BE2C (cell line): Measurements from ENCODE around the gene NFIC.
"Not testable (repeated sequence)": the region's sequence is repeated elsewhere in the genome, so short reads cannot be mapped to it uniquely, and the experiment has no call there.

Experiments used
- DNase-seq: peaks from one replicate; pipeline ENCODE4 v3.0.0-alpha.2; 2020
- H3K27me3 ChIP-seq: fragments of 250-450 bp; sonication (Bioruptor Pico); 2 replicates; pipeline ENCODE4 v1.5.1; 2020; ENCODE audit warnings: mild to moderate bottlenecking
- H3K36me3 ChIP-seq: fragments of 250-450 bp; sonication (Bioruptor Pico); 2 replicates; pipeline ENCODE4 v1.5.1; 2020; ENCODE audit warnings: mild to moderate bottlenecking
- H3K4me1 ChIP-seq: fragments of 250-450 bp; sonication (Bioruptor Pico); 2 replicates; pipeline ENCODE4 v1.5.1; 2020
- H3K4me3 ChIP-seq: 2 replicates; pipeline ENCODE4 v1.5.1; 2011; ENCODE audit warnings: low read depth, low read length
- H3K9me3 ChIP-seq: fragments of 250-450 bp; sonication (Bioruptor Pico); 2 replicates; pipeline ENCODE4 v1.5.1; 2020
- TF ChIP-seq, protein P1 (sequence below): IDR thresholded peaks from 2 replicates; pipeline ENCODE4 v1.5.1; 2012; ENCODE audit warnings: mild to moderate bottlenecking, low read depth, low read length

NFIC gene

DNA sequence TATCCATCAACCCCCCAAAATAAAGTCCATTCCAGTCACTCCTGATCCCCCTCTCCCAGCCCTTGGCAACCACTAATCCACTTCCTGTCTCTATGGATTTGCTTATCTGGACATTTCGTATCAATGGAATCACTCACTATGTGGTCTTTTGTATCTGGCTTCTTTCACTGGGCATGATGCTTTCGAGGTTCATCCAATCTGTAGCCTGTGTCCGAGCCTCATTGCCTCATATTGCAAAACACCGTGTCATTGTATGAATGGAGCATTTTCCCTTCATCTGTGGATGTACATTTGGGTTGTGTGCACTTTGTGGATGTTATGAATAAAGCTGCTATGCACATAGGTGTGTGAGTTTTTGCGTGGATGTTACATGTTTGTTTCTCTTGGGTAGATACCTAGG is 138.4 kb downstream of the NFIC start:
- DNase-seq: no peak
- no peaks in the 10 kb centered on the region for H3K27me3 ChIP-seq

DNA sequence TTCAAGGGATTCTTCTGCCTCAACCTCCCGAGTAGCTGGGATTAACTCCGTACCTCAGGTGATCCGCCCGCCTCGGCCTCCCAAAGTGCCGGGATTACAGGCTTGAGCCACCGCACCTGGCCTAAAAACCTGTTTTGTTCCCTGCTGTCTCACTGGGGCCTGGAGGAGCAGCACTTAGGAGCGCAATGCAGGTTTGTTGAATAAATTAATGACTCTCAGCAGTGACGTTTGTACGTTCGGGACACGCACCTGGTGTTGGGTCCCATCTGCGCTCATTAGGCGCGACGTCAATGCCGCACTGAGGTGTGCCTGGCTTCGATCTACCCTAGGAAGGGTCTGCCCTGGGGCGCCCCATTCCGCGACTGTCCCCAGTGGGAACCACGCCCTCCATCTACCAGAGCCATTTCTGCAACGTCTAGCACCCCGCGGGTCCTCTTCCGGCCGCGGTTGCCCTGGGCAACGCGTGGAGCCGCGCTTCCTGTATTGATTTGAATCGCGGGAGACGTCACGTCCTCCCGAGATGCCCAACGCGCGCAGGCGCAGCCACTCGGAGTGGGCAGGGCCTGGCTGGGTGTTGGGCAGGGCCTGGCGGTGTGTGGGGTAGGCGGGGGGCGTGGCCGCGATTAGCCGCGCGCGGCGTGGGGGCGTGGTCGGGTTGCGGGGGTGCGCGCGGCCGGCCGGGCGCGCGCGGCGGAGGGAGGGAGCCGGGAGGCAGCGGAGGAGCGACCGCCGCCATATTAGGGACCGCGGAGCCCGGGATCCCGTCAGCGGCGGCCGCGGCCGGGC is 139.4 kb downstream of the NFIC start, which contains the start of gene FZR1:
TSS of gene FZR1 (plus strand) at position 714 of the 786 bp plus-strand sequence. CDS start 16,679 bp downstream, outside the sequence.
- H3K4me1 ChIP-seq: no peaks in the 10 kb centered on the region; the same call in none of the 2 replicates

More for the DNA sequence above, 138.4 kb downstream of the NFIC start:
- peaks cover 8% of the 10 kb centered on the region; the same call in 1 of the 2 replicates for H3K36me3 ChIP-seq
- no peak overlapping the region for H3K4me3 ChIP-seq
- H3K4me1 ChIP-seq: no peaks in the 10 kb centered on the region; the same call in none of the 2 replicates
- TF ChIP-seq, protein P1, sequence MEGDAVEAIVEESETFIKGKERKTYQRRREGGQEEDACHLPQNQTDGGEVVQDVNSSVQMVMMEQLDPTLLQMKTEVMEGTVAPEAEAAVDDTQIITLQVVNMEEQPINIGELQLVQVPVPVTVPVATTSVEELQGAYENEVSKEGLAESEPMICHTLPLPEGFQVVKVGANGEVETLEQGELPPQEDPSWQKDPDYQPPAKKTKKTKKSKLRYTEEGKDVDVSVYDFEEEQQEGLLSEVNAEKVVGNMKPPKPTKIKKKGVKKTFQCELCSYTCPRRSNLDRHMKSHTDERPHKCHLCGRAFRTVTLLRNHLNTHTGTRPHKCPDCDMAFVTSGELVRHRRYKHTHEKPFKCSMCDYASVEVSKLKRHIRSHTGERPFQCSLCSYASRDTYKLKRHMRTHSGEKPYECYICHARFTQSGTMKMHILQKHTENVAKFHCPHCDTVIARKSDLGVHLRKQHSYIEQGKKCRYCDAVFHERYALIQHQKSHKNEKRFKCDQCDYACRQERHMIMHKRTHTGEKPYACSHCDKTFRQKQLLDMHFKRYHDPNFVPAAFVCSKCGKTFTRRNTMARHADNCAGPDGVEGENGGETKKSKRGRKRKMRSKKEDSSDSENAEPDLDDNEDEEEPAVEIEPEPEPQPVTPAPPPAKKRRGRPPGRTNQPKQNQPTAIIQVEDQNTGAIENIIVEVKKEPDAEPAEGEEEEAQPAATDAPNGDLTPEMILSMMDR: no peak
- H3K9me3 ChIP-seq: no peaks in the 10 kb centered on the region

DNA sequence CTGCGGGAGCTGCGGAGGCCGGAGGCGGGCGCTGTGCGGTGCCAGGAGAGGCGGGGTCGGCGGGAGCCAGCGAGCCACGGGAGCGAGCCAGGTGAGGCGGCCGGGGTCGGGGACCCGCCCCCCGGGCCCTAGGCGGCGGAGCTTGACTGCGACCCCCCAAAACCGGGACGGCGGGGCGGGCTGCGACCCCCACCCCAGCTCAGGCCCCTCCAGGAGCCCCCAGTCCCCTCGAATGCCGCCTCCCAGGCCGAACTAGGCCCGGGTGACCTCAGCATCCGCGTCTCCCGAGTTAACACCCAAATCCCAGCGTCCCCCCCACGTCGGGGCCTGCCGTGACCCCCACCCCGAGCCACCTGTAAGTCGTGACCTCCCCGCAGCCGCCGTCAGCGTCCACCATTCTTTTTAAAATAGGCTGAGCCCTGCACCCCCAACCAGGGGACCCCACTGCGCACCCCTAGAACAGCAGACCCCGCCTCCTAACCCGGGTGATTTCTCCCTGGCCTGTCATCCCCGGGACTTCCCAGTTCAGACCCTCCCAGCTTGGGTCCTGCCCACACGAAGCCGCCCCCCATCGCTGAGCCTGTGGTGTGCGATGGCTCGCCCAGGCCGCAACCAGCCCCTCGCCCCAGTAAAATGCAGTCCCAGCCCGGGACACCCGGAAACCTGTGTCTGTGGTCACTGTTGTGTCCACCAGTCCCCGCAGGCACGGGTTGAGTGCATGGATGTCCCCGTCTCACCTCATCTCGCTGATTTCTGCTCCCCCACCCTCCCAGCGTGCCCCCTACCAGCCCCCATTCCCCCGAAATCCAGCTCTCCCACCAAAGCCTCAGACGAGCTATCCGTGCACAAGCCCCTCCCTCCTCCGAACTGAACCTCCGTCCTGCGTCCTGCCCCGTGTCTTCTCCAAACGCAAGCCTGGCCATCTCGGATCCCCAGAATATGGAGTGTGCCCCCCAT is 140.3 kb downstream of the NFIC start:
- H3K9me3 ChIP-seq: no peaks in the 10 kb centered on the region
- H3K4me3 ChIP-seq: peak overlapping the region; percentile 83
- no peak for DNase-seq
- TF ChIP-seq, protein P1: no peak
- H3K27me3 ChIP-seq: no peaks in the 10 kb centered on the region
- H3K4me1 ChIP-seq: no peaks in the 10 kb centered on the region; the same call in none of the 2 replicates
- H3K36me3 ChIP-seq: peaks cover 13% of the 10 kb centered on the region; the same call in 1 of the 2 replicates

More for the DNA sequence above, 139.4 kb downstream of the NFIC start, which contains the start of gene FZR1:
- Histone ChIP-seq H3K4me3 (peak within 1 kb of the TSS; percentile 83), H3K9me3 (no peaks in the 10 kb centered on the region), H3K27me3 (no peaks in the 10 kb centered on the region), H3K36me3 (peaks cover 11% of the 10 kb centered on the region; the same call in 1 of the 2 replicates)
- TF ChIP-seq, protein P1: no peak
- peak; percentile 99 for DNase-seq

DNA sequence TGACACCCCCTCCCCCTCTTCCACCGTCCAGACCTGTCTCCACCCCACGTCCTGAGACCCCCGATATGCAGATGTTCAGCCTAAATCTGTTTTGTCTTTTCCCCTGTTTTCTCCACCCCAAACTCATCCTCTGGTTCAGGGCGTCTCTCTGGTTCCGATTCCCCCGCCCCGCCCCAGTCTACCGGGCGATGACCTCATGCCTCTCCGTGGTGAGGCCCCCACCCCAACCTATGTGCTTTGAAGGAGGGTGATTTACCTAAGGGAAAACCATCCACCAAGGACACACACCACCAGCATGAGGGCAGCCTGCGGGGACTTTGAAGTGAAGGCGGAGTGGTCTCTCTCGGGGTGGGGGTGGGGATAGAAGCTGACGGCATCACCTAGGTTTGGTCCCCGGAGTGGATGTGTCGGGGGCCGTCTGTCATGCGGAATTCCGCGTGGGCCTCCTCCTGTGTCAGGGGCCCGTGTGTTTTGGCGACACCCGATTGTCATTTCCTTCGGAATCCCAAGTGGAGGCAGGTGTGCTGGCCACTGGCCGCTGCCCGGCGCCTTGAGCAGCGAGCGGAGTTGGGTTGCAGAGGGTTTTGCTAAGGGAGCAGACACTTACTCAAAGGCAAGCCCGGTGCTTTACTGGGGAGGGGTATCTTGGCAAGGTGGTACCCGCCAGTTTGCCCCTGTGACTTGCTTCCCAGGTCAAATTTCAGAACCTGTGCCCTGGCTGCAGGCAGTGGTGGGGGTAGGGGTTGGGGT is 141.2 kb downstream of the NFIC start:
- Histone ChIP-seq H3K36me3 (peaks cover 17% of the 10 kb centered on the region; the same call in 1 of the 2 replicates), H3K4me1 (no peaks in the 10 kb centered on the region; the same call in none of the 2 replicates), H3K27me3 (no peaks in the 10 kb centered on the region), H3K4me3 (peak overlapping the region; percentile 83), H3K9me3 (no peaks in the 10 kb centered on the region)
- TF ChIP-seq, protein P1: no peak
- DNase-seq: no peak

DNA sequence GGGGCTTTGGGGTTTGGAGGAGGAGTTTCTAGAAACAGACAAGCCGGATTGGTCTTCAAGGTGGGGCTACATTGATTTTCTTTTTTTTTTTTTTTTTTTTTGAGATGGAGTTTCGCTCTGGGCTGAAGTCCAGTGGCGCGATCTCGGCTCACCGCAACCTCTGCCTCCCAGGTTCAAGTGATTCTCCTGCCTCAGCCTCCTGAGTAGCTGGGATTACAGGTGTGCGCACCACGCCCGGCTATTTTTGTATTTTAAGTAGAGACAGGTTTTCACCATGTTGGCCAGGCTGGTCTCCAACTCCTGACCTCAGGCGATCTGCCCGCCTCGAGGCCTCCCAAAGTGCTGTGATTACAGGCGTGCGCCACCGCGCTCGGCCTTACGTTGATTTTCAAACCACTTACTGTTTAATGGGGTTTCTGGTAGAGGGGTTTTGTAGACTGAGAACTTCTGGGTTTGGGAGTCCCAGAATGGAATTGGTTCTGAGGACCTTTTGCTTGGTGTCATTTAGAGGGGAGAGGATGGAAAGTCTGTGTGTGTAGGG is 141.8 kb downstream of the NFIC start:
- not testable (repeated sequence) for DNase-seq, H3K27me3 ChIP-seq, H3K9me3 ChIP-seq, H3K4me1 ChIP-seq, H3K4me3 ChIP-seq
- peaks cover 17% of the 10 kb centered on the region; the same call in 1 of the 2 replicates for H3K36me3 ChIP-seq
